GM23338 (cell line): Measurements from ENCODE around the gene SLC13A5. TPM values are rescaled to one million over a fixed set of nuclear protein-coding genes. Genes with fewer than 3 reads are reported as not detected.

Experiments
- ATAC-seq: fragments of 200-7000 bp; cut with Tn5 transposase; 3 replicates; pipeline ENCODE4 v1.9.1; 2020
- DNase-seq: peaks from one replicate; pipeline ENCODE4 v3.0.0-alpha.2; 2015; ENCODE audit warnings: low spot score
- H2AFZ ChIP-seq: fragments of 200-600 bp; sonication (generic); 2 replicates; pipeline ENCODE4 v1.8.0; 2016; ENCODE audit warnings: antibody characterized with exemption, mild to moderate bottlenecking, moderate library complexity
- H3F3A ChIP-seq: fragments of 200-600 bp; sonication (generic); replicated peaks from 2 replicates; pipeline ENCODE4 v1.8.0; 2017; ENCODE audit warnings: antibody characterized with exemption, mixed run types, low read depth
- H3K27ac ChIP-seq: fragments of 200-600 bp; sonication (generic); 2 replicates; pipeline ENCODE4 v1.6.1; 2016; ENCODE audit warnings: low read depth
- H3K27me3 ChIP-seq: fragments of 200-600 bp; sonication (generic); 2 replicates; pipeline ENCODE4 v1.8.0; 2016; ENCODE audit warnings: mild to moderate bottlenecking, mixed run types, moderate library complexity; ENCODE audit not compliant: insufficient read depth
- H3K36me3 ChIP-seq: fragments of 200-600 bp; sonication (generic); 2 replicates; pipeline ENCODE4 v1.8.0; 2016; ENCODE audit warnings: mild to moderate bottlenecking; ENCODE audit not compliant: insufficient read depth
- H3K4me1 ChIP-seq: fragments of 200-600 bp; sonication (generic); 2 replicates; pipeline ENCODE4 v1.8.0; 2016; ENCODE audit warnings: mild to moderate bottlenecking, moderate library complexity; ENCODE audit not compliant: insufficient read depth
- H3K4me2 ChIP-seq: fragments of 200-600 bp; sonication (generic); 2 replicates; pipeline ENCODE4 v1.7.1; 2017; ENCODE audit warnings: mixed run types
- H3K4me3 ChIP-seq: fragments of 200-600 bp; sonication (generic); 2 replicates; pipeline ENCODE4 v1.6.1; 2016; ENCODE audit warnings: mixed run types
- H3K79me2 ChIP-seq: fragments of 200-600 bp; sonication (generic); replicated peaks from 2 replicates; pipeline ENCODE4 v1.8.0; 2017; ENCODE audit warnings: mild to moderate bottlenecking; ENCODE audit not compliant: insufficient read depth
- H3K9me2 ChIP-seq: fragments of 200-600 bp; sonication (generic); 2 replicates; pipeline ENCODE4 v1.8.0; 2017; ENCODE audit not compliant: insufficient read depth
- H4K20me1 ChIP-seq: fragments of 200-600 bp; sonication (generic); replicated peaks from 2 replicates; pipeline ENCODE4 v1.8.0; 2017; ENCODE audit warnings: mild to moderate bottlenecking; ENCODE audit not compliant: insufficient read depth
- H3K27ac Mint-ChIP-seq: 2 replicates; pipeline ENCODE4 v1.8.0; 2020; ENCODE audit warnings: inconsistent platforms, mild to moderate bottlenecking, moderate library complexity, mixed read lengths
- H3K27me3 Mint-ChIP-seq: 3 replicates; pipeline ENCODE4 v1.8.0; 2022; ENCODE audit warnings: low read depth, mild to moderate bottlenecking, moderate library complexity, mixed read lengths, inconsistent platforms; ENCODE audit not compliant: insufficient read depth, poor library complexity
- H3K36me3 Mint-ChIP-seq: 3 replicates; pipeline ENCODE4 v1.8.0; 2021; ENCODE audit warnings: low read depth, mild to moderate bottlenecking, inconsistent platforms, moderate library complexity, mixed read lengths
- H3K4me1 Mint-ChIP-seq: 3 replicates; pipeline ENCODE4 v1.8.0; 2020; ENCODE audit warnings: mild to moderate bottlenecking, inconsistent platforms, mixed read lengths
- H3K4me3 Mint-ChIP-seq: 3 replicates; pipeline ENCODE4 v1.8.0; 2021; ENCODE audit warnings: moderate library complexity, mild to moderate bottlenecking, inconsistent platforms, mixed read lengths
- H3K9me3 Mint-ChIP-seq: 3 replicates; pipeline ENCODE4 v1.8.0; 2020; ENCODE audit warnings: moderate library complexity, mild to moderate bottlenecking, inconsistent platforms, mixed read lengths
- CREB1 ChIP-seq: fragments of 250-450 bp; sonication (Bioruptor Pico); IDR thresholded peaks from 2 replicates; pipeline ENCODE4 v1.5.0; 2020; ENCODE audit warnings: low read depth, mild to moderate bottlenecking, moderate library complexity
- EZH2 ChIP-seq: fragments of 200-600 bp; sonication (generic); IDR thresholded peaks from one replicate; pipeline ENCODE4 v1.8.0; 2017; ENCODE audit warnings: antibody characterized with exemption, mild to moderate bottlenecking, low read depth; ENCODE audit not compliant: unreplicated experiment
- EZH2phosphoT487 ChIP-seq: fragments of 200-600 bp; sonication (generic); IDR thresholded peaks from one replicate; pipeline ENCODE4 v1.8.1; 2018; ENCODE audit warnings: antibody characterized with exemption; ENCODE audit not compliant: unreplicated experiment
- JUNB ChIP-seq: IDR thresholded peaks from one replicate; pipeline ENCODE4 v1.6.1; 2016; ENCODE audit warnings: antibody characterized with exemption; ENCODE audit not compliant: unreplicated experiment
- NANOG ChIP-seq: IDR thresholded peaks from 2 replicates; pipeline ENCODE4 v1.6.1; 2016; ENCODE audit warnings: antibody characterized with exemption, borderline replicate concordance
- POLR2AphosphoS5 ChIP-seq: IDR thresholded peaks from 2 replicates; pipeline ENCODE4 v1.6.1; 2016; ENCODE audit warnings: antibody characterized with exemption, low read depth
- STAT1 ChIP-seq: IDR thresholded peaks from one replicate; pipeline ENCODE4 v1.6.1; 2016; ENCODE audit warnings: antibody characterized with exemption; ENCODE audit not compliant: unreplicated experiment
- ZNF114 ChIP-seq: fragments of 250-450 bp; sonication (Bioruptor Pico); IDR thresholded peaks from 2 replicates; pipeline ENCODE4 v1.5.0; 2020; ENCODE audit warnings: mild to moderate bottlenecking, moderate library complexity
- ZNF331 ChIP-seq: fragments of 250-450 bp; sonication (Bioruptor Pico); IDR thresholded peaks from 2 replicates; pipeline ENCODE4 v1.5.0; 2020; ENCODE audit warnings: low read depth, mild to moderate bottlenecking, moderate library complexity
- polyA plus RNA-seq: library from polyadenylated mRNA; unstranded; fragments of >200 nt; fragmentation: Nextera tagmentation; extraction: Ambion mirVana; gene quantifications from 2 replicates; pipeline ENCODE4 v1.2.1, GENCODE V29; 2016
- total RNA-seq: library from RNA; depleted of rRNA; stranded (reverse); fragments of >200 nt; shearing (Covaris generic); gene quantifications from 2 replicates; pipeline ENCODE4 v1.2.3, GENCODE V29; 2014
- TF ChIP-seq, protein P1 (sequence below): IDR thresholded peaks from one replicate; pipeline ENCODE4 v1.6.1; 2018; ENCODE audit warnings: antibody characterized with exemption; ENCODE audit not compliant: unreplicated experiment
- TF ChIP-seq, protein P2 (sequence below): IDR thresholded peaks from 2 replicates; pipeline ENCODE4 v1.6.1; 2016; ENCODE audit warnings: antibody characterized with exemption
- TF ChIP-seq, protein P3 (sequence below): fragments of 250-450 bp; sonication (Bioruptor Pico); IDR thresholded peaks from 2 replicates; pipeline ENCODE4 v1.5.0; 2020; ENCODE audit warnings: mild to moderate bottlenecking, moderate library complexity
- TF ChIP-seq, protein P4 (sequence below), 2 experiments: fragments of 200-600 bp in 1 of 2; sonication (generic) in 1 of 2; conservative IDR thresholded peaks; 2 replicates each; pipeline versions ENCODE4 v1.5.1 to v1.6.1; 2016 to 2017; ENCODE audit warnings: antibody characterized with exemption in 2 of 2, low read depth in 2 of 2, mild to moderate bottlenecking in 2 of 2, moderate library complexity in 1 of 2

Gene SLC13A5
- total and polyA plus RNA-seq, 2 experiments from 2014 or later, result 1.2 to 2.3 TPM

DNA sequence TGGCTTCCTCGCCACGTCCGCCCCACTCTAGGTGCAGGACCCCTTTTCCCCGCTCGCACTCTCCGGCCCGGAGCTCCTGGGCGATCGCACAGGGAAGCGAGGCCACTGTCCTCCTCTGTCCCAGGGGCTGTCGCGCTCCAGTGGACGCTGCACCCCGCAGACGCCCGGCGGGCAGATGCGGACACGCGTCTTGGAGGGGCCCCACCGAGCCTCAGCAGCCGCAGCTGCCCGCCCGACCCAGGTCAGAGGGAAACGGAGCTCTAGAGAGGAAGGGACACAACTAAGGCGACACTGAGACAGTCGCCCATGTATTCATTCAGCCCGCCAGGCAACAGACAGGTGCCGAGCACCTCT lies 726 bp upstream of the SLC13A5 start (continued):
- TF ChIP-seq JUNB, result no peak

DNA sequence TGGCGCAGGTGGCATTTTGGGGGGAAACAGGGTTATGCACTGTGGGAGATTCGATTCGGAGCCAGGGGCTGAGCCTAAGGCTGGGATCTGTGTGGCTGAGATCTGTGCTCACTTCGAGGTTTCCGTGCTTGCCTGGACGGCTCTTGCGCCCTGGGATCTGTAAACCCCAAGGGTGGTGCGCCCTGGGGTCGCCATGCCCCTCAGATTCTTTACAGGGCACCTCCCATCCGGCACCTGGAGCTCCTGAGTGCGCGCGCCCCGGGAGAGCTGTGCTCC lies 377 bp downstream of the SLC13A5 start:
- Histone ChIP-seq H4K20me1 (no peaks in the 10 kb centered on the region), H3K27ac (no peak overlapping the region), H3K4me3 (peak overlapping the region; percentile 73), H3F3A (peaks cover 7% of the 10 kb centered on the region), H3K79me2 (no peaks in the 10 kb centered on the region), H3K36me3 (no peaks in the 10 kb centered on the region), H3K27me3 (peaks cover 43% of the 10 kb centered on the region), H2AFZ (peak overlapping the region; percentile 98), H3K4me1 (peaks cover 16% of the 10 kb centered on the region; the same call in 1 of the 2 replicates), H3K4me2 (peak overlapping the region; percentile 92), H3K9me2 (no peaks in the 10 kb centered on the region; the same call in 1 of the 2 replicates)
- TF ChIP-seq POLR2AphosphoS5 (no peak), ZNF114 (no peak), EZH2phosphoT487 (no peak), STAT1 (no peak), ZNF331 (CRISPR knock-in tag) (no peak), NANOG (no peak), CREB1 (no peak), JUNB (no peak), EZH2 (no peak)
- TF ChIP-seq, protein P1, sequence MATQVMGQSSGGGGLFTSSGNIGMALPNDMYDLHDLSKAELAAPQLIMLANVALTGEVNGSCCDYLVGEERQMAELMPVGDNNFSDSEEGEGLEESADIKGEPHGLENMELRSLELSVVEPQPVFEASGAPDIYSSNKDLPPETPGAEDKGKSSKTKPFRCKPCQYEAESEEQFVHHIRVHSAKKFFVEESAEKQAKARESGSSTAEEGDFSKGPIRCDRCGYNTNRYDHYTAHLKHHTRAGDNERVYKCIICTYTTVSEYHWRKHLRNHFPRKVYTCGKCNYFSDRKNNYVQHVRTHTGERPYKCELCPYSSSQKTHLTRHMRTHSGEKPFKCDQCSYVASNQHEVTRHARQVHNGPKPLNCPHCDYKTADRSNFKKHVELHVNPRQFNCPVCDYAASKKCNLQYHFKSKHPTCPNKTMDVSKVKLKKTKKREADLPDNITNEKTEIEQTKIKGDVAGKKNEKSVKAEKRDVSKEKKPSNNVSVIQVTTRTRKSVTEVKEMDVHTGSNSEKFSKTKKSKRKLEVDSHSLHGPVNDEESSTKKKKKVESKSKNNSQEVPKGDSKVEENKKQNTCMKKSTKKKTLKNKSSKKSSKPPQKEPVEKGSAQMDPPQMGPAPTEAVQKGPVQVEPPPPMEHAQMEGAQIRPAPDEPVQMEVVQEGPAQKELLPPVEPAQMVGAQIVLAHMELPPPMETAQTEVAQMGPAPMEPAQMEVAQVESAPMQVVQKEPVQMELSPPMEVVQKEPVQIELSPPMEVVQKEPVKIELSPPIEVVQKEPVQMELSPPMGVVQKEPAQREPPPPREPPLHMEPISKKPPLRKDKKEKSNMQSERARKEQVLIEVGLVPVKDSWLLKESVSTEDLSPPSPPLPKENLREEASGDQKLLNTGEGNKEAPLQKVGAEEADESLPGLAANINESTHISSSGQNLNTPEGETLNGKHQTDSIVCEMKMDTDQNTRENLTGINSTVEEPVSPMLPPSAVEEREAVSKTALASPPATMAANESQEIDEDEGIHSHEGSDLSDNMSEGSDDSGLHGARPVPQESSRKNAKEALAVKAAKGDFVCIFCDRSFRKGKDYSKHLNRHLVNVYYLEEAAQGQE, result no peak
- TF ChIP-seq, protein P2, sequence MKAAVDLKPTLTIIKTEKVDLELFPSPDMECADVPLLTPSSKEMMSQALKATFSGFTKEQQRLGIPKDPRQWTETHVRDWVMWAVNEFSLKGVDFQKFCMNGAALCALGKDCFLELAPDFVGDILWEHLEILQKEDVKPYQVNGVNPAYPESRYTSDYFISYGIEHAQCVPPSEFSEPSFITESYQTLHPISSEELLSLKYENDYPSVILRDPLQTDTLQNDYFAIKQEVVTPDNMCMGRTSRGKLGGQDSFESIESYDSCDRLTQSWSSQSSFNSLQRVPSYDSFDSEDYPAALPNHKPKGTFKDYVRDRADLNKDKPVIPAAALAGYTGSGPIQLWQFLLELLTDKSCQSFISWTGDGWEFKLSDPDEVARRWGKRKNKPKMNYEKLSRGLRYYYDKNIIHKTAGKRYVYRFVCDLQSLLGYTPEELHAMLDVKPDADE, result no peak
- TF ChIP-seq, protein P3, sequence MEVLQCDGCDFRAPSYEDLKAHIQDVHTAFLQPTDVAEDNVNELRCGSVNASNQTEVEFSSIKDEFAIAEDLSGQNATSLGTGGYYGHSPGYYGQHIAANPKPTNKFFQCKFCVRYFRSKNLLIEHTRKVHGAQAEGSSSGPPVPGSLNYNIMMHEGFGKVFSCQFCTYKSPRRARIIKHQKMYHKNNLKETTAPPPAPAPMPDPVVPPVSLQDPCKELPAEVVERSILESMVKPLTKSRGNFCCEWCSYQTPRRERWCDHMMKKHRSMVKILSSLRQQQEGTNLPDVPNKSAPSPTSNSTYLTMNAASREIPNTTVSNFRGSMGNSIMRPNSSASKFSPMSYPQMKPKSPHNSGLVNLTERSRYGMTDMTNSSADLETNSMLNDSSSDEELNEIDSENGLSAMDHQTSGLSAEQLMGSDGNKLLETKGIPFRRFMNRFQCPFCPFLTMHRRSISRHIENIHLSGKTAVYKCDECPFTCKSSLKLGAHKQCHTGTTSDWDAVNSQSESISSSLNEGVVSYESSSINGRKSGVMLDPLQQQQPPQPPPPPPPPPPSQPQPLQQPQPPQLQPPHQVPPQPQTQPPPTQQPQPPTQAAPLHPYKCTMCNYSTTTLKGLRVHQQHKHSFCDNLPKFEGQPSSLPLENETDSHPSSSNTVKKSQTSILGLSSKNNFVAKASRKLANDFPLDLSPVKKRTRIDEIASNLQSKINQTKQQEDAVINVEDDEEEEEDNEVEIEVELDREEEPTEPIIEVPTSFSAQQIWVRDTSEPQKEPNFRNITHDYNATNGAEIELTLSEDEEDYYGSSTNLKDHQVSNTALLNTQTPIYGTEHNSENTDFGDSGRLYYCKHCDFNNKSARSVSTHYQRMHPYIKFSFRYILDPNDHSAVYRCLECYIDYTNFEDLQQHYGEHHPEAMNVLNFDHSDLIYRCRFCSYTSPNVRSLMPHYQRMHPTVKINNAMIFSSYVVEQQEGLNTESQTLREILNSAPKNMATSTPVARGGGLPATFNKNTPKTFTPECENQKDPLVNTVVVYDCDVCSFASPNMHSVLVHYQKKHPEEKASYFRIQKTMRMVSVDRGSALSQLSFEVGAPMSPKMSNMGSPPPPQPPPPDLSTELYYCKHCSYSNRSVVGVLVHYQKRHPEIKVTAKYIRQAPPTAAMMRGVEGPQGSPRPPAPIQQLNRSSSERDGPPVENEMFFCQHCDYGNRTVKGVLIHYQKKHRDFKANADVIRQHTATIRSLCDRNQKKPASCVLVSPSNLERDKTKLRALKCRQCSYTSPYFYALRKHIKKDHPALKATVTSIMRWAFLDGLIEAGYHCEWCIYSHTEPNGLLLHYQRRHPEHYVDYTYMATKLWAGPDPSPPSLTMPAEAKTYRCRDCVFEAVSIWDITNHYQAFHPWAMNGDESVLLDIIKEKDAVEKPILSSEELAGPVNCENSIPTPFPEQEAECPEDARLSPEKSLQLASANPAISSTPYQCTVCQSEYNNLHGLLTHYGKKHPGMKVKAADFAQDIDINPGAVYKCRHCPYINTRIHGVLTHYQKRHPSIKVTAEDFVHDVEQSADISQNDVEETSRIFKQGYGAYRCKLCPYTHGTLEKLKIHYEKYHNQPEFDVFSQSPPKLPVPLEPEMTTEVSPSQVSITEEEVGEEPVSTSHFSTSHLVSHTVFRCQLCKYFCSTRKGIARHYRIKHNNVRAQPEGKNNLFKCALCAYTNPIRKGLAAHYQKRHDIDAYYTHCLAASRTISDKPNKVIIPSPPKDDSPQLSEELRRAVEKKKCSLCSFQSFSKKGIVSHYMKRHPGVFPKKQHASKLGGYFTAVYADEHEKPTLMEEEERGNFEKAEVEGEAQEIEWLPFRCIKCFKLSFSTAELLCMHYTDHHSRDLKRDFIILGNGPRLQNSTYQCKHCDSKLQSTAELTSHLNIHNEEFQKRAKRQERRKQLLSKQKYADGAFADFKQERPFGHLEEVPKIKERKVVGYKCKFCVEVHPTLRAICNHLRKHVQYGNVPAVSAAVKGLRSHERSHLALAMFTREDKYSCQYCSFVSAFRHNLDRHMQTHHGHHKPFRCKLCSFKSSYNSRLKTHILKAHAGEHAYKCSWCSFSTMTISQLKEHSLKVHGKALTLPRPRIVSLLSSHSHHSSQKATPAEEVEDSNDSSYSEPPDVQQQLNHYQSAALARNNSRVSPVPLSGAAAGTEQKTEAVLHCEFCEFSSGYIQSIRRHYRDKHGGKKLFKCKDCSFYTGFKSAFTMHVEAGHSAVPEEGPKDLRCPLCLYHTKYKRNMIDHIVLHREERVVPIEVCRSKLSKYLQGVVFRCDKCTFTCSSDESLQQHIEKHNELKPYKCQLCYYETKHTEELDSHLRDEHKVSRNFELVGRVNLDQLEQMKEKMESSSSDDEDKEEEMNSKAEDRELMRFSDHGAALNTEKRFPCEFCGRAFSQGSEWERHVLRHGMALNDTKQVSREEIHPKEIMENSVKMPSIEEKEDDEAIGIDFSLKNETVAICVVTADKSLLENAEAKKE (CRISPR knock-in tag), result no peak
- TF ChIP-seq, protein P4, sequence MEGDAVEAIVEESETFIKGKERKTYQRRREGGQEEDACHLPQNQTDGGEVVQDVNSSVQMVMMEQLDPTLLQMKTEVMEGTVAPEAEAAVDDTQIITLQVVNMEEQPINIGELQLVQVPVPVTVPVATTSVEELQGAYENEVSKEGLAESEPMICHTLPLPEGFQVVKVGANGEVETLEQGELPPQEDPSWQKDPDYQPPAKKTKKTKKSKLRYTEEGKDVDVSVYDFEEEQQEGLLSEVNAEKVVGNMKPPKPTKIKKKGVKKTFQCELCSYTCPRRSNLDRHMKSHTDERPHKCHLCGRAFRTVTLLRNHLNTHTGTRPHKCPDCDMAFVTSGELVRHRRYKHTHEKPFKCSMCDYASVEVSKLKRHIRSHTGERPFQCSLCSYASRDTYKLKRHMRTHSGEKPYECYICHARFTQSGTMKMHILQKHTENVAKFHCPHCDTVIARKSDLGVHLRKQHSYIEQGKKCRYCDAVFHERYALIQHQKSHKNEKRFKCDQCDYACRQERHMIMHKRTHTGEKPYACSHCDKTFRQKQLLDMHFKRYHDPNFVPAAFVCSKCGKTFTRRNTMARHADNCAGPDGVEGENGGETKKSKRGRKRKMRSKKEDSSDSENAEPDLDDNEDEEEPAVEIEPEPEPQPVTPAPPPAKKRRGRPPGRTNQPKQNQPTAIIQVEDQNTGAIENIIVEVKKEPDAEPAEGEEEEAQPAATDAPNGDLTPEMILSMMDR (conservative IDR thresholded peaks at IDR 0.05; ENCODE audit: low read depth in 2 of 2), result no peak
- H3K4me3 Mint-ChIP-seq, result peak overlapping the region; percentile 85
- peaks cover 43% of the 10 kb centered on the region for H3K27me3 Mint-ChIP-seq
- DNase-seq (no peak), ATAC-seq (peak; percentile 6)
- peaks cover 3% of the 10 kb centered on the region; the same call in 2 of the 3 replicates for H3K36me3 Mint-ChIP-seq
- H3K4me1 Mint-ChIP-seq, result peaks cover 14% of the 10 kb centered on the region
- H3K9me3 Mint-ChIP-seq, result peaks cover 29% of the 10 kb centered on the region
- H3K27ac Mint-ChIP-seq, result no peak overlapping the region
